SU-DHL-6 (cell line): ENCODE measurements around the gene MED14.

Experiments used
- H2AFZ ChIP-seq: fragments of 200-600 bp; sonication (generic); 2 replicates; pipeline ENCODE4 v1.6.1; 2014; ENCODE audit warnings: low read depth, mild to moderate bottlenecking, moderate library complexity, mixed read lengths, antibody characterized with exemption, low read length; ENCODE audit not compliant: severe bottlenecking
- H3F3A ChIP-seq: fragments of 200-600 bp; shearing (Covaris generic); 2 replicates; pipeline ENCODE4 v1.6.0; 2016; ENCODE audit warnings: antibody characterized with exemption, mild to moderate bottlenecking; ENCODE audit not compliant: insufficient read depth
- H3K27ac ChIP-seq: fragments of 200-600 bp; sonication (generic); 2 replicates; pipeline ENCODE4 v1.5.1; 2016; ENCODE audit warnings: low read depth, mild to moderate bottlenecking, low read length, moderate library complexity, mixed read lengths
- H3K27me3 ChIP-seq: fragments of 200-600 bp; sonication (generic), shearing (Covaris generic); 2 replicates; pipeline ENCODE4 v1.6.0; 2014; ENCODE audit warnings: mild to moderate bottlenecking, low read length
- H3K36me3 ChIP-seq: fragments of 200-600 bp; sonication (generic); 2 replicates; pipeline ENCODE4 v1.6.1; 2014; ENCODE audit warnings: mild to moderate bottlenecking, low read length, mixed read lengths
- H3K4me2 ChIP-seq: fragments of 300-600, 200-600 bp; shearing (Covaris generic), sonication (generic); 2 replicates; pipeline ENCODE4 v1.6.0; 2014; ENCODE audit warnings: low read length, low read depth, mild to moderate bottlenecking; ENCODE audit not compliant: poor library complexity, severe bottlenecking
- H3K4me3 ChIP-seq: fragments of 200-600 bp; sonication (generic); 2 replicates; pipeline ENCODE4 v1.5.1; 2014; ENCODE audit warnings: antibody characterized with exemption, low read length, mild to moderate bottlenecking, mixed read lengths; ENCODE audit not compliant: insufficient read depth, poor library complexity, severe bottlenecking
- H3K79me2 ChIP-seq: fragments of 200-600 bp; sonication (generic); 2 replicates; pipeline ENCODE4 v1.6.1; 2014; ENCODE audit warnings: mild to moderate bottlenecking, low read length, moderate library complexity; ENCODE audit not compliant: insufficient read depth
- H3K9ac ChIP-seq: fragments of 200-600 bp; sonication (generic); 2 replicates; pipeline ENCODE4 v1.7.0; 2014; ENCODE audit warnings: mild to moderate bottlenecking, low read length
- H3K9me2 ChIP-seq: fragments of 200-600 bp; sonication (generic); replicated peaks from 2 replicates; pipeline ENCODE4 v1.6.1; 2014; ENCODE audit warnings: low read length; ENCODE audit not compliant: insufficient read depth
- H3K9me3 ChIP-seq: fragments of 200-600 bp; sonication (generic); 2 replicates; pipeline ENCODE4 v1.6.1; 2014; ENCODE audit warnings: low read length, mixed read lengths; ENCODE audit not compliant: insufficient read depth
- H4K20me1 ChIP-seq: fragments of 200-600 bp; sonication (generic); 2 replicates; pipeline ENCODE4 v1.6.1; 2014; ENCODE audit warnings: low read depth, mild to moderate bottlenecking, antibody characterized with exemption, low read length, moderate library complexity, mixed read lengths
- CTCF ChIP-seq: fragments of 200-600 bp; sonication (generic); IDR thresholded peaks from one replicate; pipeline ENCODE4 v1.5.1; 2017; ENCODE audit warnings: antibody characterized with exemption, mild to moderate bottlenecking, low read length, moderate library complexity; ENCODE audit not compliant: insufficient read depth, poor library complexity, severe bottlenecking
- EZH2phosphoT487 ChIP-seq: fragments of 200-600 bp; sonication (generic), shearing (Covaris generic); conservative IDR thresholded peaks from 2 replicates; pipeline ENCODE4 v1.6.1; 2018; ENCODE audit warnings: mild to moderate bottlenecking, antibody characterized with exemption, low read length, moderate library complexity, mixed read lengths

MED14 gene

GRCh38 chrX:40637687-40638086, 97.7 kb downstream of the MED14 start:
- H3K9me2 ChIP-seq = no peaks in the 10 kb centered on the region
- H3K9ac ChIP-seq = no peak overlapping the region
- H3K4me2 ChIP-seq = no peak overlapping the region
- H3K27ac ChIP-seq = no peak overlapping the region
- H3K79me2 ChIP-seq = peaks cover 22% of the 10 kb centered on the region; the same call in 1 of the 2 replicates
- H3F3A ChIP-seq = no peaks in the 10 kb centered on the region
- H4K20me1 ChIP-seq = no peaks in the 10 kb centered on the region
- no peak overlapping the region for H2AFZ ChIP-seq
- TF ChIP-seq EZH2phosphoT487 (no peak), CTCF (no peak)
- H3K27me3 ChIP-seq = no peaks in the 10 kb centered on the region
- H3K4me3 ChIP-seq = no peak overlapping the region
- H3K9me3 ChIP-seq = no peaks in the 10 kb centered on the region
- no peaks in the 10 kb centered on the region for H3K36me3 ChIP-seq

GRCh38 chrX:40632199-40632598, 103.1 kb downstream of the MED14 start:
- H3K27me3 ChIP-seq = no peaks in the 10 kb centered on the region
- no peak overlapping the region for H2AFZ ChIP-seq
- no peaks in the 10 kb centered on the region for H3K36me3 ChIP-seq
- H3F3A ChIP-seq = no peaks in the 10 kb centered on the region
- no peaks in the 10 kb centered on the region for H3K79me2 ChIP-seq
- no peaks in the 10 kb centered on the region for H3K9me3 ChIP-seq
- no peaks in the 10 kb centered on the region for H3K9me2 ChIP-seq
- H3K4me3 ChIP-seq = no peak overlapping the region
- H4K20me1 ChIP-seq = no peaks in the 10 kb centered on the region
- TF ChIP-seq CTCF (no peak), EZH2phosphoT487 (no peak)
- no peak overlapping the region for H3K4me2 ChIP-seq
- no peak overlapping the region for H3K27ac ChIP-seq
- H3K9ac ChIP-seq = no peak overlapping the region

- no peak overlapping the region for H3K4me2 ChIP-seq
- TF ChIP-seq CTCF (no peak), EZH2phosphoT487 (no peak)
- H3K9me2 ChIP-seq = no peaks in the 10 kb centered on the region
- H3K9ac ChIP-seq = no peak overlapping the region
- H3K9me3 ChIP-seq = no peaks in the 10 kb centered on the region
- no peaks in the 10 kb centered on the region for H3K27me3 ChIP-seq
- no peak overlapping the region for H3K27ac ChIP-seq
- H3K79me2 ChIP-seq = no peaks in the 10 kb centered on the region
- H2AFZ ChIP-seq = no peak overlapping the region
- no peaks in the 10 kb centered on the region for H3K36me3 ChIP-seq
- no peaks in the 10 kb centered on the region for H3F3A ChIP-seq
- H4K20me1 ChIP-seq = no peaks in the 10 kb centered on the region
- H3K4me3 ChIP-seq = no peak overlapping the region
These were observed 106.8 kb downstream of the MED14 start for GRCh38 chrX:40628506-40628905.
